Measurements from ENCODE around the gene MYO3B.

Gene MYO3B

DNA sequence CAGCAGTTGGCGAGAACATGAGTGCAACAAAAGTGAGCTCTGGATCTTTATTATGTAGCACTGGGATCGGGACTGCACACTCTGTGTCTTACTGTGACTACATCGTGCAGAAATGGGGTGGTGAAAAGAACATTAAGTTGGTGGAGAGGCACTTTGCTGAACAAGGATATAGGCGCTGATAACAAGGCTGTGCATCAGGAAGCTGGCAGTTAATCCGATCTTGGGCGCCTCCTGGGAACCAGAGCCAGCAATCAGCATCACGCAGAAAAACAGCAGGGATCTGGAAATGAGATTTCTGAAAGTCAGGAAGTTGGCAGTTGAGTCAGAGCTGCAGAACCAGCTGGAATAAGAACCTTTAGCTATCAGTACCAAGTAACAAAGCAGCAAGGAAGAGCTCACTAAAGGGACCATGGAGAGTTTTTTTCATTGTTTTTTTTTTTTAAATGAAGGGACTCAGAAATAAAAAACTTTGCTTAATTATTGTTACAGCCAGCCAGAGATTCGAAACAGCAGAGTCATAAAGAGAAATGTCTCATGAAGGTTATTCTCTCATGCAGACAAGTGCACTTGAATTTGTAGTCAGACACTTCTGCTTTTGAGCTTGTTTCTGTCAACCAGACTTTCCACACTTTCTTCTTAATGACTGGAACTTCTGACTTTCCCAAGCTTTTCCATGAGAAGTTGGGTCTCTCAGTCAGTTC, 22.8 kb upstream of the MYO3B start:
- H3K4me3 ChIP-seq (replicated peaks; ENCODE audit: low read depth, low read length) = no peak overlapping the region
- no peak for TF ChIP-seq CTCF (IDR thresholded peaks at IDR 0.05; ENCODE audit: low read length, missing control alignments)
- peak; percentile 57 for DNase-seq (ENCODE audit: low read depth)

GRCh38 chr2:170155723-170156253, 22.2 kb upstream of the MYO3B start:
- TF ChIP-seq CTCF (IDR thresholded peaks at IDR 0.05; ENCODE audit: low read length, missing control alignments) = no peak
- H3K4me3 ChIP-seq (replicated peaks; ENCODE audit: low read depth, low read length) = no peak overlapping the region
- peak; percentile 26 for DNase-seq (ENCODE audit: low read depth)

DNA sequence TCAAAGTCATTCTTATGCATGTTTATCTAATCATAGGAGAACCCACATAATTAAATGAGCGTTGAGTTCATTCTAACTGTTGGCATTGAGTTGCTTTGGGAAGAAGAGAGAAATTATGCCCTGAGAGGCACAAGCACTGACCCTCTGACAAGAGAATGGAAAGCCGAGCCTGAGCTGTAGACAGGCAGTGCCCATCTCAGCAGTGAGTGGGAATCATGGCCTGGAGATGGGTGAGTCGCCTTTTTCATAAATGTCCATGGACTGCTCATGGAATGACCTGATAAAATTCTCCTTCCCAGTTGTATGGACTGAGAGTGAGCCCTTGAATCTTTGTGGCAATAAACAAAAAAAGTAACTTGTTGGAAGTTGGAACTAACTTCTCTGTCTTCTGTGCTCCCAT, 21.4 kb upstream of the MYO3B start:
- no peak overlapping the region for H3K4me3 ChIP-seq (replicated peaks; ENCODE audit: low read depth, low read length)
- DNase-seq (ENCODE audit: low read depth) = no peak
- no peak for TF ChIP-seq CTCF (IDR thresholded peaks at IDR 0.05; ENCODE audit: low read length, missing control alignments)

DNA sequence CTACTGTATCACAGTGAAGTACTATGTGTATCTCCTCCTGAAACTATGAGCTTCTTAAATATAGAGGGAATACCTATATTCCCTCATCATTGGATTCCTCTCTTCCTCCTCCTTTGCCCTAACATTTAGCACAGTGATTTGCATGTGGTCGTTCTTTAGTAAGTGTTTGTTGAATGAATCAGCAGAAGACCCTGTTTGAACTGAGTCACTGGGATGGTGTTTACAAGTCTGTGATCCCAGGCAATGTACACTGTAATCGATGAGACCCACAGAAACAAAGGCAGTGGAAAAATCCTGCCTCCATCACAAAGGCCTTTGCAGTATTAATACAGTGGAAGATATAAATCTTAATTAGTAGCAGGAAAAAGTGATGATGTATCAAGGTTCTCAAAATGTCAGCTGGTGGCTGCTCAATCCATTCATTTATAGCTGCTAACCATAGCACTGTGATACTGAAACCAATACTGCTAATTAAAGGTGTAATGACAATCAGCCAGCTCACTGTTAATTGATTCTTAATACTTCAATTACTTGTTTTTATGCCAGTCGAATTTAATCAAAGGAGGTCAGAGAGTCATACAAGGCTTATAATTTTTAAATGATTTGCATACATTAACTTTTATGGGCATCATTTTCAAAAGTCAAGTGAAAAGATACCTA, 20.8 kb upstream of the MYO3B start:
- no peak overlapping the region for H3K4me3 ChIP-seq (replicated peaks; ENCODE audit: low read depth, low read length)
- peak; percentile 18 for DNase-seq (ENCODE audit: low read depth)
- no peak for TF ChIP-seq CTCF (IDR thresholded peaks at IDR 0.05; ENCODE audit: low read length, missing control alignments)

GRCh38 chr2:170159060-170159459, 18.9 kb upstream of the MYO3B start:
- no peak overlapping the region for H3K4me3 ChIP-seq (replicated peaks; ENCODE audit: low read depth, low read length)
- DNase-seq (ENCODE audit: low read depth) = no peak
- no peak for TF ChIP-seq CTCF (IDR thresholded peaks at IDR 0.05; ENCODE audit: low read length, missing control alignments)

DNA sequence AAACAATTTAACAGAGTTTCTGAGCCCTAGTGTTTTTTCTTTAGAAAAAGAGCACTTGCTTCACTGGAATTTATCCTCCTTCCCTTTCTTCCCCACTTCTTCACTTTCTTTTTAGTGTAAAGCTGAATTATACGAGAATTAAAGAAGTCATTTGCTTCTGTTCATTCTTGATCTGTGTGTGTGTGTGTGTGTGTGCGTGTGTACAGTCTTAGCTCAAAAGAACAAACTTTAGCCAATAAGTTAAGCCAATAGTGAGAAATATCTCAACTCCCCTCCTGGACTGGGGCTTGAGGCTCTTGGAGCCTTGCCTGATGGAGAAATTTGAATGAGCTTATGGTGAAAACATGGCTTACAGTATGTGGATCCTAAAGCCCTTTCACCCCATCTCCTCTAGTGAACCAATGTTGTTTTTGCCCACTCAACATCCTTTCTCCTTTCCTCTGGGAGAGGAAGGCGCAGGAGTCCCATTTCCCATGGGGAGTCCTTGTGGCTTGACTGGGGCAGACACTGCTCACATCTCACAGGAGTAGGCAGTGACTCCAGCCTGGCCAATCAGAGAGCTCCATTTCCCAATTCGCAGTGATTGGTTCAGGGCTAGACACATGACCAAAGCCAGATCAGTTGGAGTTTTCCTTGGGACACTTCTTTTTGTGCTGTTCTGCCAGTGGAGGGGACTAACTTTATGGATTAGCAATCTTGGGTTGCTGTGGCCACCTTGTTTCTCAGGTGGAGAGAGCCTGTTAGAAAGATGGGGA, 16.3 kb upstream of the MYO3B start:
- H3K4me3 ChIP-seq (replicated peaks; ENCODE audit: low read depth, low read length) = no peak overlapping the region
- no peak for DNase-seq (ENCODE audit: low read depth)
- no peak for TF ChIP-seq CTCF (IDR thresholded peaks at IDR 0.05; ENCODE audit: low read length, missing control alignments)
